Stimulated activated CD4-positive, alpha-beta T cell treated with anti-CD3 and anti-CD28 coated beads, TNF-alpha, amount 100 ng/mL, for 1 hour (primary cell): ENCODE data around the gene LHFPL6.

ENCODE experiments used
- DNase-seq, 3 donors: peaks; one replicate each; pipeline ENCODE4 v3.0.0-alpha.2; 2020; ENCODE audit warnings: low read depth in 3 of 3, low spot score in 1 of 3

LHFPL6 gene

GRCh38 chr13:39521701-39522100 is 81.3 kb downstream of the LHFPL6 start:
- DNase-seq, result no peak

- no peak for DNase-seq
Observed at GRCh38 chr13:39516096-39516495, 86.9 kb downstream of the LHFPL6 start.

GRCh38 chr13:39515224-39515714 is 87.7 kb downstream of the LHFPL6 start:
- no peak for DNase-seq

GRCh38 chr13:39512687-39513086 is 90.3 kb downstream of the LHFPL6 start:
- DNase-seq, result no peak

- DNase-seq, result no peak
Observed at GRCh38 chr13:39510316-39510695, 92.7 kb downstream of the LHFPL6 start.

- no peak for DNase-seq
Observed at GRCh38 chr13:39509616-39510315, 93.2 kb downstream of the LHFPL6 start.

- no peak for DNase-seq
Observed at GRCh38 chr13:39506559-39507390, 96.2 kb downstream of the LHFPL6 start.

- DNase-seq, result no peak
Observed at GRCh38 chr13:39505151-39505550, 97.8 kb downstream of the LHFPL6 start.

GRCh38 chr13:39503048-39503447 is 99.9 kb downstream of the LHFPL6 start:
- DNase-seq, result no peak

GRCh38 chr13:39501702-39502324 is 101.2 kb downstream of the LHFPL6 start:
- no peak for DNase-seq

GRCh38 chr13:39499604-39500003 is 103.4 kb downstream of the LHFPL6 start:
- DNase-seq, result no peak

GRCh38 chr13:39498471-39499114 is 104.4 kb downstream of the LHFPL6 start:
- no peak for DNase-seq

- no peak for DNase-seq
Observed at GRCh38 chr13:39496506-39496905, 106.5 kb downstream of the LHFPL6 start.

- no peak for DNase-seq
Observed at GRCh38 chr13:39494633-39495032, 108.4 kb downstream of the LHFPL6 start.

GRCh38 chr13:39494006-39494405 is 109.0 kb downstream of the LHFPL6 start:
- DNase-seq, result no peak

GRCh38 chr13:39490136-39490535 is 112.9 kb downstream of the LHFPL6 start:
- no peak for DNase-seq

- no peak for DNase-seq
Observed at GRCh38 chr13:39486758-39487157, 116.2 kb downstream of the LHFPL6 start.

- DNase-seq, result no peak
Observed at GRCh38 chr13:39485314-39485700, 117.7 kb downstream of the LHFPL6 start.

- no peak for DNase-seq
Observed at GRCh38 chr13:39484506-39485313, 118.3 kb downstream of the LHFPL6 start.

- no peak for DNase-seq
Observed at GRCh38 chr13:39483326-39483725, 119.7 kb downstream of the LHFPL6 start.

GRCh38 chr13:39481491-39481890 is 121.5 kb downstream of the LHFPL6 start:
- no peak for DNase-seq
